ENCODE measurements around the gene C5AR2.
A peak's percentile ranks its signal among the peaks of the same experiment; 100 is the strongest.

C5AR2 gene

DNA sequence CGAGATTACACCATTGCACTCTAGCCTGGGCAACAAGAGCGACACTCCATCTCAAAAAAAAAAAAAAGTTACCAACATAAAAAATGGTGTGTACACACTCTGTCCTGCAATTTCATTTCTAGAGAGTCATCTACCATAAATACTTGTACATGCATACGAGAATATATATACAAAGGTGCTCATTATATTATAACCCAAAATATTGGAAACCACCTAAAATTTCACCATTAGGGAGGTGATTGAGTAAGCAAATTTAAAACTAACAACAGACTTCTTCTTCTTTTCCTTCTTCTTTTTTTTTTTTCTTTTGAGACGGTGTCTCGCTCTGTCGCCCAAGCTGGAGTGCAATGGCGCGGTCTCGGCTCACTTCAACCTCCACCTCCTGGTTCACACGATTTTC, 29.7 kb upstream of the C5AR2 start:
- Histone ChIP-seq H3K36me3 (ENCODE audit: low read depth) (no peaks in the 10 kb centered on the region), H3K27me3 (ENCODE audit: insufficient read depth, poor library complexity, severe bottlenecking) (no peaks in the 10 kb centered on the region), H3K4me3 (ENCODE audit: severe bottlenecking) (no peak overlapping the region), H3K4me1 (ENCODE audit: insufficient read depth, poor library complexity, severe bottlenecking) (no peaks in the 10 kb centered on the region), H3K9me3 (ENCODE audit: severe bottlenecking) (no peaks in the 10 kb centered on the region), H3K27ac (ENCODE audit: poor library complexity, severe bottlenecking) (no peak overlapping the region)
- TF ChIP-seq, protein P1, sequence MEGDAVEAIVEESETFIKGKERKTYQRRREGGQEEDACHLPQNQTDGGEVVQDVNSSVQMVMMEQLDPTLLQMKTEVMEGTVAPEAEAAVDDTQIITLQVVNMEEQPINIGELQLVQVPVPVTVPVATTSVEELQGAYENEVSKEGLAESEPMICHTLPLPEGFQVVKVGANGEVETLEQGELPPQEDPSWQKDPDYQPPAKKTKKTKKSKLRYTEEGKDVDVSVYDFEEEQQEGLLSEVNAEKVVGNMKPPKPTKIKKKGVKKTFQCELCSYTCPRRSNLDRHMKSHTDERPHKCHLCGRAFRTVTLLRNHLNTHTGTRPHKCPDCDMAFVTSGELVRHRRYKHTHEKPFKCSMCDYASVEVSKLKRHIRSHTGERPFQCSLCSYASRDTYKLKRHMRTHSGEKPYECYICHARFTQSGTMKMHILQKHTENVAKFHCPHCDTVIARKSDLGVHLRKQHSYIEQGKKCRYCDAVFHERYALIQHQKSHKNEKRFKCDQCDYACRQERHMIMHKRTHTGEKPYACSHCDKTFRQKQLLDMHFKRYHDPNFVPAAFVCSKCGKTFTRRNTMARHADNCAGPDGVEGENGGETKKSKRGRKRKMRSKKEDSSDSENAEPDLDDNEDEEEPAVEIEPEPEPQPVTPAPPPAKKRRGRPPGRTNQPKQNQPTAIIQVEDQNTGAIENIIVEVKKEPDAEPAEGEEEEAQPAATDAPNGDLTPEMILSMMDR (IDR thresholded peaks at IDR 0.05; ENCODE audit: poor library complexity, severe bottlenecking), result no peak
- no peak for DNase-seq (ENCODE audit: low spot score)
- ATAC-seq (ENCODE audit: low read depth), result no peak

DNA sequence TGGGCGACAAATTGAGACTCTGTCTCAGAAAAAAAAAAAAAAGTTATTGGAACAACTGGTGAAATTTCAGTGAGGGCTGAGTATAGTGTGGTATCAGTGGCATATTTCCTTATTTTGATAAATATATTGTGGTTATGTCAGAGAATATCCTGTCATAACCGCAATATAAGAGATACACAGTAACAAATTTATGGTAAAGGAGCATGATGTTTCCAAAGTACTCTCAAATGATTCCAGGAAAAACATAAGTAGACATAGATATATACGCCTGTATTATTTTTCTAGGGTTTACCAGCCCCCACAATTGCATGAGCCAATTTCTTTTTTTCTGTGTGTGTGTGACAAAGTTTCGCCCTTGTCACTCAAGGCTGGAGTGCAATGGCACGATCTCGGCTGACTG, 28.0 kb upstream of the C5AR2 start:
- H3K27me3 ChIP-seq (ENCODE audit: insufficient read depth, poor library complexity, severe bottlenecking), result no peaks in the 10 kb centered on the region
- no peaks in the 10 kb centered on the region for H3K36me3 ChIP-seq (ENCODE audit: low read depth)
- H3K4me1 ChIP-seq (ENCODE audit: insufficient read depth, poor library complexity, severe bottlenecking), result peaks cover 2% of the 10 kb centered on the region
- H3K27ac ChIP-seq (ENCODE audit: poor library complexity, severe bottlenecking), result no peak overlapping the region
- H3K4me3 ChIP-seq (ENCODE audit: severe bottlenecking), result no peak overlapping the region
- ATAC-seq (ENCODE audit: low read depth), result no peak
- TF ChIP-seq, protein P1 (IDR thresholded peaks at IDR 0.05; ENCODE audit: poor library complexity, severe bottlenecking), result no peak
- no peaks in the 10 kb centered on the region for H3K9me3 ChIP-seq (ENCODE audit: severe bottlenecking)
- DNase-seq (ENCODE audit: low spot score), result no peak

DNA sequence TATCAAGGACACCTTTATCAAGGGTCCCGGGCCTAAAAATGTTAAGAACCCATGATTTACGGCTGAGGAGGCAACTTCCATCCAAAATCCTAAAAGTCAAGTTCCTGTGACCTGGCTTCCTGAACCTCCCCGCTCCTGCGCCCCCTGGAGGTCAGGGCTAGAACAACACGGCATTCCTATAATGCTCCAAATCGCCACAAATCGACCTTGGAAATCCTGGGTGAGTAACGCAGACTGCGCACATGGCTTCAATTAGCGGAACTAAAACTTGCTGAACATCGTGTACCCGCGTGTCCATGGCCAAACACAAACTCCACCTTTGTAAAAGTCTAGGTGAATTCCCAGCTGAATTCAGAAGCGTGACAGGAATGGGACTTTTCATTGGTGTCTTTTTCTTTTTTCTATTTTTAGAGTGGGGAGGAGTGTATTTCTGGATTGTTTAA, 26.6 kb upstream of the C5AR2 start:
- Histone ChIP-seq H3K4me3 (ENCODE audit: severe bottlenecking) (no peak overlapping the region), H3K27me3 (ENCODE audit: insufficient read depth, poor library complexity, severe bottlenecking) (no peaks in the 10 kb centered on the region)
- no peak for DNase-seq (ENCODE audit: low spot score)

DNA sequence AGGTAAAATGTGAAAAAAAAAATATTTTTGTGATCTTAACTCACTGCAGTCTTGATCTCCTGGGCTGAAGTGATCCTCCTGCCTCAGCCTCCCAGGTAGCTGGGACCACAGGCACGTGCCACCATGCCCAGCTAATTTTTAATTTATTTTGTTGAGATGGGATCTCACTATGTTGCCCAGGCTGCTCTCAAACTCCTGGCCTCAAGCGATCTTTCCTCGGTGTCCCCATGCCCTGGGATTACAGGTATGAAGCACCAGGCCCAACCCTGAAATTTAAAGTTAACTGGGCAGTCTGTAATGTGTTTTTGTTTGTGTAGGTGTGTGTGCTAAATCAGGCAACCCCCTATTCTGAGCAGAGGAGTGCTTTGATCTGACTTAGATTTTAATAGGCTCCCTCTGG, 25.7 kb upstream of the C5AR2 start:
- TF ChIP-seq, protein P1 (IDR thresholded peaks at IDR 0.05; ENCODE audit: poor library complexity, severe bottlenecking), result no peak
- DNase-seq (ENCODE audit: low spot score) (no peak), ATAC-seq (ENCODE audit: low read depth) (no peak)
- Histone ChIP-seq H3K4me1 (ENCODE audit: insufficient read depth, poor library complexity, severe bottlenecking) (peaks cover 6% of the 10 kb centered on the region), H3K4me3 (ENCODE audit: severe bottlenecking) (no peak overlapping the region), H3K9me3 (ENCODE audit: severe bottlenecking) (no peaks in the 10 kb centered on the region), H3K27me3 (ENCODE audit: insufficient read depth, poor library complexity, severe bottlenecking) (no peaks in the 10 kb centered on the region), H3K27ac (ENCODE audit: poor library complexity, severe bottlenecking) (no peak overlapping the region), H3K36me3 (ENCODE audit: low read depth) (no peaks in the 10 kb centered on the region)

More for the DNA sequence above, 26.6 kb upstream of the C5AR2 start:
- TF ChIP-seq, protein P1 (IDR thresholded peaks at IDR 0.05; ENCODE audit: poor library complexity, severe bottlenecking), result peak; percentile 96
- peak; percentile 67; the same call in 2 of the 3 replicates for ATAC-seq (ENCODE audit: low read depth)
- Histone ChIP-seq H3K9me3 (ENCODE audit: severe bottlenecking) (no peaks in the 10 kb centered on the region), H3K4me1 (ENCODE audit: insufficient read depth, poor library complexity, severe bottlenecking) (peaks cover 3% of the 10 kb centered on the region), H3K27ac (ENCODE audit: poor library complexity, severe bottlenecking) (no peak overlapping the region), H3K36me3 (ENCODE audit: low read depth) (no peaks in the 10 kb centered on the region)

DNA sequence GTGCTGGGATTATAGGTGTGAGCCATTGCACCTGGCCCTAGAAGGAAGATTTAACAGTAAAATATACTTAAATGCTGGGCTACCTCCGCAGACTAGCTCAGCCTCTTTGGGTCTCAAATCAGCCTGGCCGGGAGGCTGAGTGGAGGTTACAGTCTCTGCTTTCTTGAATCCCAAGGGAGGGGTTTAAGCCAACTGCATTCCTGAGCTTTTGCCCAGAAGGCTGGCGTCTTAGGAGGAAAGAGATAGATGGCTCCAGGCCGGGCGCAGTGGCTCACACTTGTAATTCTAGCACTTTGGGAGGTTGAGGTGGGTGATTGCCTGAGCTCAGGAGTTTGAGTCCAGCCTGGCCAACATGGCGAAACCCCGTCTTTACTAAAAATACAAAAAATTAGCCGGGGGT, 22.9 kb upstream of the C5AR2 start:
- H3K27me3 ChIP-seq (ENCODE audit: insufficient read depth, poor library complexity, severe bottlenecking), result no peaks in the 10 kb centered on the region
- H3K4me3 ChIP-seq (ENCODE audit: severe bottlenecking), result no peak overlapping the region
- ATAC-seq (ENCODE audit: low read depth) (no peak), DNase-seq (ENCODE audit: low spot score) (no peak)
- H3K27ac ChIP-seq (ENCODE audit: poor library complexity, severe bottlenecking), result no peak overlapping the region
- TF ChIP-seq, protein P1 (IDR thresholded peaks at IDR 0.05; ENCODE audit: poor library complexity, severe bottlenecking), result no peak
- peaks cover 9% of the 10 kb centered on the region for H3K4me1 ChIP-seq (ENCODE audit: insufficient read depth, poor library complexity, severe bottlenecking)
- H3K9me3 ChIP-seq (ENCODE audit: severe bottlenecking), result no peaks in the 10 kb centered on the region
- no peaks in the 10 kb centered on the region for H3K36me3 ChIP-seq (ENCODE audit: low read depth)

Data from RWPE2 (cell line).